ENCODE results near the gene MYO18B.

Gene MYO18B

GRCh38 chr22:25818541-25818940 is 76.6 kb downstream of the MYO18B start:
- no peak overlapping the region for H3K4me3 ChIP-seq (ENCODE audit: low read depth, low read length)
- no peak for TF ChIP-seq CTCF (IDR thresholded peaks at IDR 0.05; ENCODE audit: low read depth, low read length)

- H3K4me3 ChIP-seq (ENCODE audit: low read depth, low read length), result no peak overlapping the region
- no peak for TF ChIP-seq CTCF (IDR thresholded peaks at IDR 0.05; ENCODE audit: low read depth, low read length)
Observed at GRCh38 chr22:25822344-25822743, 80.4 kb downstream of the MYO18B start.

- TF ChIP-seq CTCF (IDR thresholded peaks at IDR 0.05; ENCODE audit: low read depth, low read length), result no peak
- H3K4me3 ChIP-seq (ENCODE audit: low read depth, low read length), result no peak overlapping the region
Observed at GRCh38 chr22:25823276-25823675, 81.3 kb downstream of the MYO18B start.

- TF ChIP-seq CTCF (IDR thresholded peaks at IDR 0.05; ENCODE audit: low read depth, low read length), result no peak
- H3K4me3 ChIP-seq (ENCODE audit: low read depth, low read length), result no peak overlapping the region
Observed at GRCh38 chr22:25824828-25825423, 82.9 kb downstream of the MYO18B start.

- H3K4me3 ChIP-seq (ENCODE audit: low read depth, low read length), result no peak overlapping the region
- TF ChIP-seq CTCF (IDR thresholded peaks at IDR 0.05; ENCODE audit: low read depth, low read length), result no peak
Observed at GRCh38 chr22:25827415-25827814, 85.4 kb downstream of the MYO18B start.

- no peak for TF ChIP-seq CTCF (IDR thresholded peaks at IDR 0.05; ENCODE audit: low read depth, low read length)
- no peak overlapping the region for H3K4me3 ChIP-seq (ENCODE audit: low read depth, low read length)
Observed at GRCh38 chr22:25828422-25828821, 86.4 kb downstream of the MYO18B start.

GRCh38 chr22:25829237-25829636 is 87.2 kb downstream of the MYO18B start:
- no peak for TF ChIP-seq CTCF (IDR thresholded peaks at IDR 0.05; ENCODE audit: low read depth, low read length)
- H3K4me3 ChIP-seq (ENCODE audit: low read depth, low read length), result no peak overlapping the region

All from WI38 (cell line).